ENCODE measurements around the gene WFS1. TPM values are rescaled to one million over a fixed set of nuclear protein-coding genes. Genes with fewer than 3 reads are reported as not detected.

WFS1 gene
- total and polyA plus RNA-seq, 2 of the 8 experiments (the other 6 are each of a cell fraction or from before 2014, with no cell fraction given): 29.1 to 43.1 TPM

GRCh38 chr4:6332669-6333050 is 63.0 kb downstream of the WFS1 start:
- no peak overlapping the region for H3K4me3 ChIP-seq (ENCODE audit: extremely low read depth in 1 of 4, insufficient read depth in 2 of 4, low read depth in 3 of 4, low read length in 4 of 4)
- H4K91ac ChIP-seq (replicated peaks; ENCODE audit: insufficient read length, low read length): no peak overlapping the region
- no peak overlapping the region for H3K18ac ChIP-seq (ENCODE audit: extremely low read depth, low read length)
- H2AK5ac ChIP-seq (ENCODE audit: low read depth, low read length): no peak overlapping the region
- no peak overlapping the region for H3K56ac ChIP-seq (replicated peaks; ENCODE audit: insufficient read length, low read depth, low read length)
- no peak overlapping the region for H2BK20ac ChIP-seq (ENCODE audit: low read length)
- no peak overlapping the region for H3K4ac ChIP-seq (replicated peaks; ENCODE audit: insufficient read length, low read depth, low read length)
- H4K20me1 ChIP-seq (replicated peaks in 1 of 2; ENCODE audit: control insufficient read depth in 1 of 2, insufficient read depth in 2 of 2, low read length in 2 of 2): peaks cover 0 to 2% of the 10 kb centered on the region in 2 experiments
- H3K79me2 ChIP-seq (ENCODE audit: control insufficient read depth in 1 of 2, insufficient read depth in 2 of 2, low read length in 2 of 2): no peaks in the 10 kb centered on the region
- H3K9ac ChIP-seq (replicated peaks in 1 of 4; ENCODE audit: extremely low read depth in 1 of 4, low read depth in 3 of 4, low read length in 3 of 4): no peak overlapping the region
- no peaks in the 10 kb centered on the region for H3K23me2 ChIP-seq (ENCODE audit: low read depth, low read length)
- CTCF ChIA-PET (ENCODE audit: partially characterized antibody): interaction anchor here (0.5 to 22.3 kb wide), 59 partner anchors 9 to 779 kb away, joined by 3 to 908 read pairs (median 5); partner anchors contain the start of gene WFS1
- no peak overlapping the region for H2BK12ac ChIP-seq (ENCODE audit: low read depth, low read length)
- no peaks in the 10 kb centered on the region for H3K27me3 ChIP-seq (replicated peaks in 1 of 4; ENCODE audit: control insufficient read depth in 3 of 4, extremely low read depth in 1 of 4, insufficient read depth in 3 of 4, low read length in 3 of 4)
- no peak overlapping the region for H4K5ac ChIP-seq (ENCODE audit: insufficient read length, low read depth, low read length)
- H2AFZ ChIP-seq (ENCODE audit: low read length): no peak overlapping the region
- H2BK15ac ChIP-seq (ENCODE audit: low read length): no peak overlapping the region
- H3K9me3 ChIP-seq (ENCODE audit: insufficient read depth in 2 of 2, low read depth in 1 of 2, low read length in 1 of 2): peaks cover 4 to 11% of the 10 kb centered on the region in 2 experiments; a peak in 3 of 4 replicates
- FAIRE-seq (no peak), DNase-seq (ENCODE audit: low read depth in 1 of 2, low spot score in 2 of 2) (no peak)
- H2BK120ac ChIP-seq (replicated peaks; ENCODE audit: low read depth, low read length): no peak overlapping the region
- no peak overlapping the region for H3K4me2 ChIP-seq (ENCODE audit: insufficient read depth in 1 of 2, low read depth in 2 of 2, low read length in 2 of 2)
- H3K36me3 ChIP-seq (ENCODE audit: control insufficient read depth in 2 of 4, insufficient read depth in 4 of 4, low read length in 3 of 4): no peaks in the 10 kb centered on the region
- no peak overlapping the region for H2BK5ac ChIP-seq (ENCODE audit: low read depth, low read length)
- WGBS, 2 experiments (ENCODE audit: extremely low coverage in 1 of 2, insufficient coverage in 1 of 2, insufficient read length in 1 of 2, insufficient replicate concordance in 2 of 2, low coverage in 1 of 2, low lambda C conversion rate in 2 of 2, missing lambda C conversion rate in 1 of 2): 86% methylated on average over 6 of the region's 6 CpGs; no CpG with 5 or more reads in 1 of the 2 experiments
- peaks cover 0 to 5% (median 4%) of the 10 kb centered on the region in 4 experiments; a peak in 4 of 7 replicates for H3K4me1 ChIP-seq (replicated peaks in 1 of 4; ENCODE audit: control insufficient read depth in 3 of 4, insufficient read depth in 4 of 4, low read length in 3 of 4)
- H4K8ac ChIP-seq (ENCODE audit: extremely low read depth, insufficient read depth, low read length): no peak overlapping the region
- POLR2A ChIA-PET (ENCODE audit: partially characterized antibody): interaction anchor here (0.7 to 1.2 kb wide), 2 partner anchors 10 to 98 kb away, joined by 3 to 4 read pairs; no protein-coding TSS in a partner anchor
- no peaks in the 10 kb centered on the region for H3K79me1 ChIP-seq (ENCODE audit: low read depth, low read length)
- H3K23ac ChIP-seq (ENCODE audit: insufficient read length): no peak overlapping the region
- H3K27ac ChIP-seq (ENCODE audit: low read depth, low read length): no peak overlapping the region
- H3K14ac ChIP-seq (ENCODE audit: insufficient read length): no peak overlapping the region
- no peak for TF ChIP-seq TBP (IDR thresholded peaks at IDR 0.05; ENCODE audit: low read depth, low read length)
- no peak for TF ChIP-seq TEAD4 (IDR thresholded peaks at IDR 0.05; ENCODE audit: low read depth, low read length)
- TF ChIP-seq TCF12 (IDR thresholded peaks at IDR 0.05; ENCODE audit: low read depth, low read length): no peak
- TF ChIP-seq CEBPB (IDR thresholded peaks at IDR 0.05; ENCODE audit: low read depth, low read length): no peak
- TF ChIP-seq MAX (IDR thresholded peaks at IDR 0.05): no peak
- TF ChIP-seq RFX5 (IDR thresholded peaks at IDR 0.05; ENCODE audit: borderline replicate concordance, low read depth, low read length): no peak
- no peak for TF ChIP-seq SP4 (IDR thresholded peaks at IDR 0.05; ENCODE audit: low read length)
- TF ChIP-seq ATF3 (IDR thresholded peaks at IDR 0.05; ENCODE audit: insufficient read depth, low read depth, low read length): no peak
- no peak for TF ChIP-seq RAD21 (IDR thresholded peaks at IDR 0.05 in 1 of 2, conservative IDR thresholded peaks at IDR 0.05 in 1 of 2; ENCODE audit: low read depth in 2 of 2, low read length in 2 of 2)
